NCI-H82 (cell line): Measurements from ENCODE around the gene DENR.

Source experiments
- DNase-seq: peaks from one replicate; lab custom pipeline; 2025; lab: John Stamatoyannopoulos, UW

The DENR gene

GRCh38 chr12:122820138-122820537 is 67.5 kb downstream of the DENR start:
- DNase-seq, result no peak
